IPS-NIHi7 (cell line): ENCODE measurements around the gene ZBTB32.

Experiments used
- DNase-seq: peaks from one replicate; pipeline ENCODE4 v3.0.0; 2012; ENCODE audit warnings: mixed read lengths; ENCODE audit errors: extremely low spot score

ZBTB32 gene

GRCh38 chr19:35736913-35737886 is 32.8 kb downstream of the ZBTB32 start:
- no peak for DNase-seq

DNA sequence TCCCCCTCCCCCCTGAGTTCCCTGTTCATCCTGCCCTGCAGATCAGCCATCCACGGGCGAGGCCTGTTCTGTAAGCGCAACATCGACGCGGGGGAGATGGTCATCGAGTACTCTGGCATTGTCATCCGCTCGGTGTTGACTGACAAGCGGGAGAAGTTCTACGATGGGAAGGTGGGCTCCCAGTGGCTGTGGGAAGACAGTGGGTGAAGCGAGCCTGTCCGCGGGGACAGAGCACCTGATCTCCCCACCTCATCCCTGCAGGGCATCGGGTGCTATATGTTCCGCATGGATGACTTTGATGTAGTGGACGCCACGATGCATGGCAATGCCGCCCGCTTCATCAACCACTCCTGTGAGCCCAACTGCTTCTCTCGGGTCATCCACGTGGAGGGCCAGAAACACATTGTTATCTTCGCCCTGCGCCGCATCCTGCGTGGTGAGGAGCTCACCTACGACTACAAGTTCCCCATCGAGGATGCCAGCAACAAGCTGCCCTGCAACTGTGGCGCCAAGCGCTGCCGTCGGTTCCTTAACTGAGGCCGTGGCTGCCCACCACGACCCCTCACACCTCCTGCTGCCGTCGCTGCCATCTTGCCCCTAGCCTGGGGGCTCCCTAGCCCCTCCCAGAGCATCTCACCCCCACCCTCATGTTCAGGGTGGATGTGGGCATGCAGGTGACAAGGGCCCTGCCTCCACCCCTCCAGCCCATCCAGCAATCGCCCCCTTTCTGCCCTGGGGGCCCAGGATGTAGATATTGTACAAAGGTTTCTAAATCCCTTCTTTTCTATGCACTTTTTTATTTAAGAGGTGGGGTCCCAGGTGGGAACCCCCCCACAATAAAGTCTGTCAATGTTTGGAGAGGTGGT is 33.9 kb downstream of the ZBTB32 start:
- no peak for DNase-seq

GRCh38 chr19:35738887-35739229 is 34.5 kb downstream of the ZBTB32 start:
- no peak for DNase-seq

DNA sequence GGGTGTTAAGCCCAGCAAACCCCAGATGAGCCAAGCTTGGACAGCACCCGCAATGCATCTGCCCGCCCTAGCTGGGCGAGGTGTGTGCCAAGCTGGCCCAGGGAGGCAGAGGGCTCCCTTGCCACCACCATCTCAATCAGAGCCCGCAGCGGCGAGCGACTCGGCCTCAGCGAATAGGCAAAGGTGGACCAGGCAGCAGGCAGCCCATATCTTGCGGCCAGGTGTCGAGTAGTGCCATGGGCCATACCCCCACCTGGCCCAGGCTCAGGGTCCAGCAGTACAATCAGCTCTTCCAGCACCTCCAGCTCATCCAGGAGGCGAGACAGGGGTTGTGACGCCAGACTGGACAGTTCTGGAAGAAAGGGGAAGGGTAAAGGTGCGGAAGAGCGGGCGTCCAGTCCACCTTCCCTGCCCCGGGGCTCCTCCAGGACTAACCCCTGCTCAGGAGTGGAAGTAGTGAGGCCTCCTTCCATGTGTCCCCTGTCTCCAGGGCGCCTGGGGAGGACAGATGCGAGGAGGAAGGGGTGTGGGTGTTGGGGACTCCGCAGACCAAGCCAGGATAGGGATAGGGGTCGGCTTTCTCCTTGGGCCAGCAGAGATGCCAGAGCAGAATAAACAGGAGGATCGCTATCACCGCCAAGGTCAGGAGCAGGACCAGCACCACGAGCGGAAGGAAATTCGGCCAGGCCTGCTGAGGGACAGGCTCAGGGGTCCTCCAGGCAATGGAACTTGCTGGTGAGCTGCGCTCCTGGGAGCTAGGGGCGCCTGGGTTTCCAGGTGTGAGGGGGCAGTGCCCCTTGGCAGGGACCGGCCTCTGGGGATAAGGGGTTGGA is 35.1 kb downstream of the ZBTB32 start:
- DNase-seq, result no peak

GRCh38 chr19:35740108-35740422 is 35.7 kb downstream of the ZBTB32 start:
- no peak for DNase-seq

GRCh38 chr19:35740423-35741202 is 36.3 kb downstream of the ZBTB32 start:
- peak; percentile 100 for DNase-seq

DNA sequence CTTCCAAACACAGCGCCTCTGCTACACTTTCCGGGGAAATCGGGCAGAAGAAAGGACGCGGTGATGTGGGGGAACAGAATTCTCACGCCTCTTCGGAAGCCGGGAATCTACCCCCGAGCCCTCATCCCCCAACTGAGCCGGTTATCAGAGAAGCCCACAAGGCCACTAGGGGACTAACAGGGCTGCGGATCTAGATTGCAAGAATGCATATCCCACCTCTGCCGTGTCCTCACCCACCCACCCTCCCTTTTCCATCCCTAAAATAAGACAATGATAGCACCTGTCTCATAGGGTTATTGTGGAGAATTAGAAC is 36.8 kb downstream of the ZBTB32 start:
- no peak for DNase-seq

- no peak for DNase-seq
Observed at GRCh38 chr19:35742121-35742724, 37.9 kb downstream of the ZBTB32 start, which contains the start of gene IGFLR1. Gene IGFLR1, minus strand, starts transcription at chr19:35742452. Its CDS starts 1,272 bp downstream, at chr19:35741180.

DNA sequence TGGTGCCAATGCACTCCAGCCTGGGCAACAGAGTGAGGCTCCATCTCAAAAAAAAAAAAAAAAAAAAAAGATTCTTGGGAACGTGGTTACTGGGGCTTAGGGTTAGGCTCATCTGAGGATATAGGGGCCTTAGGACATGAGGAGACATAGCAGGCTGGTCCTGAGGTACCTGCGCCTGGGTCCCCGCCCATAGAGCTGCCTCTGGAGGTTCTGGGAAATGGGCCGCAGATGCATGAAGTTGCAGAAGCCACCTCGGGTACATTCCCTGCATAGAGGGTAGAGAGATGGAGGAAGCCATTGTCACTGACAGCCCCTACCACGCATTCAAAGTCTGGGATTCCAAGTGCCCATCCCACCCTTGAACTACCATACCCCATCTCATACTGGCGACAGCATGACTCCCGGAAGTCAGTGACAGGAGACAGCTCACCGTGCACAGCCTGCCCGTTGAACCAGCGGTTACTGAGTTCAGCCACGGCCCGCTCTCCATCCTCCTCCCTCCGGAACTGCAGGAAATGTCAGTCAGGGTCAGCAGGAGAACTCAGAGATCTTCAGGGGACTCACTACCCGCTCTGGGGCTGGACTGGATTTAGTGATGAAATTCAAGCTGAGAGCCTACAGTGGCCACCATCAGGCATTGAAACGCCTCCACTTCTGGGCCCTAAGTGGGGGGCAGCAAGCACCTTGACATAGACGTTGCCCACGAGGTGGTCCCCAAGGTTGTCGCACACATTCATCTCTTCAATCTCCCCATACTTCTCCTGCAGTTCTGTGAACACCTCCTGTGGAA is 39.5 kb downstream of the ZBTB32 start:
- DNase-seq, result no peak

DNA sequence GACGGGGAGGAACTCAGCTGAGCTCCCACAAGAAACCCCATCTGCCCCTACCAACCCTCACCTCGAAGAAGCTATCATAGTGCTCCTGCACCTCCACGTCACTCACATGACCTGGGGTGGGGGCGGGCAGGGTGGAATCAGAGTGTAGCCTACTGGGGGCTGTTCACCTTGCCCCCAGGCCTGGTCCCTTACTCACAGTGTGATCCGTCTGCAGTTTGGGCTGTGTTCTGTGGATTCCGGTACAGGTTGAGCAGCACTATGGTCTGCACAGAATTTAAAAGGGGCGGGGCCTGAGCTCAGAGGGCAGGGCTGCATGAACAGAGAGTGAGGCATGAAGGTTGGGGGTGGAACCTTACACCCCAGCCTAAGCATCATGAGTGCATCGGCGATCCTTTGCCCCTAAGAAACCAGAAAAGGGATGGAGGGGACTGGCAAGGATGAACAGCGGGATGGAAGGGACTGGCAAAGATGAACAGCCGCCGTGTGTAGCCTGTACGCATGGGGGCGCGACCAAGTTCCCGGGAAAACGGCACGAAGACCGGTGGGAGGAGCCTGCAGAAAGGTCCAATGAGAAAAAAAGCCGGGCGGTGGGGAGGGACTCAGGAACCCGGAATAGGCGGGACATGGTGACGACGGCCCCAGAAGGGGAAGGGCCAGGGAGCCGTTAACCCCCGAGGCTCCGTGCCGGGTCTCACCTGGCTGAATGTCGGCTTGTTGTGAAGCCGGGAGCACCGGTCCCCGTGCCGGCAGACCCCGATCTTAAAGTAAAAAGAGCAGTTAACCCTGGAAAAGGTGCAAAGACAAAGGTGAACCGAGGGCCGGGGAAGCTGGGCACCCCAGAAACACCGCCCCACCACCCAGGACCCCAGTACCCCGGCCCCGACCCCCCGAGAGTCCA is 40.3 kb downstream of the ZBTB32 start:
- peak; percentile 81 for DNase-seq

DNA sequence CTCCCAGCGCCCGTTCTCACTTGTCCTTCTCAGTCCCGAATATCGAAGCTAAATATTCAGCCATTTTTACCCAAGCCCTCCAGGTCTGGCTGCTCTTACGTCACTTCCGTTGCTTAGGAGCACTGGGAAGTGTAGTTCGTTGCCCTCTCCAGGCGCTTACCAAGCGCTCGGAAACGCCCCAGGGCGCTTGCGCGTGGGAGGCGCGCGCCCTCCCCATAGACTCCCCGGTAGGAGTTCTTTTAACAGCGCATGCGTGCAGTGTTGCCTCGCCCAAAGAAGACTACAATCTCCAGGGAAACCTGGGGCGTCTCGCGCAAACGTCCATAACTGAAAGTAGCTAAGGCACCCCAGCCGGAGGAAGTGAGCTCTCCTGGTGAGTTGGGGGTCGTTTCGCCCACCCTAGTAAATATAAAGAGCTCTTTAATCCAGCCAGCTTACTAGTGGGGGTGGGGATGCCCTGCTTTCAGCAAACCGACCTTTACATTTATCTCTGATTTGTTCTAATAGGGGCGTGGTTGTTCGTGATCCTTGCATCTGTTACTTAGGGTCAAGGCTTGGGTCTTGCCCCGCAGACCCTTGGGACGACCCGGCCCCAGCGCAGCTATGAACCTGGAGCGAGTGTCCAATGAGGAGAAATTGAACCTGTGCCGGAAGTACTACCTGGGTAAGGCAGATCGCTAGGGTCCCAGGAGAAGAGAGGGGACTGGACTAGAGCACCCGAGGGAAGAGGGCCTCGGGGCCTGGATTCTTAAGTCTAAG is 41.1 kb downstream of the ZBTB32 start, which contains the start of the genes PSENEN and U2AF1L4:
TSS of gene PSENEN (plus strand) at position 324 of the 759 bp plus-strand sequence. CDS start at position 604, 280 bp downstream.
TSS of gene U2AF1L4 (minus strand) at position 91 of the 759 bp plus-strand sequence. CDS start at position 64, 27 bp downstream.
- DNase-seq, result peak; percentile 84

GRCh38 chr19:35746087-35746462 is 41.7 kb downstream of the ZBTB32 start:
- DNase-seq, result no peak

DNA sequence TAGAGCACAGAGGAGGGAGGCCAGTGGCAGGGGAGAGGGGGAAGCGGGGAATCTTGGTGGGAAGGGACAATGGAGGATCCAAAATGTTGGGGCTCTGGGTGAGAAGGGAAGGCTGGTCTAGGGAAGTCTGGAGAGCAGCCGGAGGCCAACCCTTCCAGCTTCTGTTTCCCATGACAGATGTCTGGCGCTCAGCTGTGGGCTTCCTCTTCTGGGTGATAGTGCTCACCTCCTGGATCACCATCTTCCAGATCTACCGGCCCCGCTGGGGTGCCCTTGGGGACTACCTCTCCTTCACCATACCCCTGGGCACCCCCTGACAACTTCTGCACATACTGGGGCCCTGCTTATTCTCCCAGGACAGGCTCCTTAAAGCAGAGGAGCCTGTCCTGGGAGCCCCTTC is 42.2 kb downstream of the ZBTB32 start:
- DNase-seq, result no peak

DNA sequence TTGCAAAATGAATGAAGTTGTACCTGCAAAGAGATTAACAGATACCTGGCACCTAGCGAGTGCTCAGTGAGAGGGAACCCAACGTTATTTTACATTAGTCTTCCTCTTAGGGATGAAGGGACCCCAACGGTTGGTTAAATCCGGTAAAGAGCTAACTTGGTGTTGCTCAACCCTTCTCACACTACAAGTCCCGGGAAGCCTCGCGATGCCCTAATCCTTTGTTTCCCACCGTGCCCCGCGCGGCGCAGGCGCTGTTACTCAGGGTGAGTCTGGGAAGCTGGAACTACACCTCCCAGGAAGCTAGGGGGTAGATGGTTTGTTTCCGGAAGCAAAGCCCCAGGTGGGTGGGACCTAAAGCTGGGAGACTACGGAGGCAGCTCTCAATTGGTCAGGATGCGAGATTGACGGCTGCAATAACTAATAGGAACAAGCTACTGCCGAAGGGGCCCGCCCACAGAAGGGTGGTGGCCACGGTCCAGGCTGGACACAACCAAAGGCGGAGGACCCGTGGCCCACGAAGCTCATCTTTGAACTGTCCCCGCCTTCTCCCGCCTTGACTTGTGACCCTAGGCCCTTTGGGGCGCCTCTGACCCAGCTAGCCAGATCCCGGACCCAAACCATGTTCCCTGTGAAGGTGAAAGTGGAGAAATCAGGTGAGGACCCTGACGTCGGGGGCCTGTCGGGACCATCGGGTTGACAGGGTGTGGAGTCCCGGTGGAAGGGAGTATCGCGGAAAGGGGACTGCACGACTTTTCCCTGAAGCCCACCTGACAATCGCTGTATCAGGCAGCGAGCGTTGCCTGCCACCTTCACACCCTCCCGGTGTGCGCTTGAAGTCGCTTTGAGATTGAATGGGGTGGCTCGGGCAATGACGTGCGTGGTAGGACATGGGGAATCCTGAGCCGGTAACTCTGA is 44.0 kb downstream of the ZBTB32 start, which contains the start of gene LIN37:
TSS of gene LIN37 (plus strand) at position 471 of the 915 bp plus-strand sequence. CDS start at position 620, 149 bp downstream.
- DNase-seq, result peak; percentile 88

GRCh38 chr19:35750167-35750566 is 45.8 kb downstream of the ZBTB32 start:
- no peak for DNase-seq
